ENCODE results near the gene DNAAF9. TPM values are rescaled to one million over a fixed set of nuclear protein-coding genes. Genes with fewer than 3 reads are reported as not detected.

The DNAAF9 gene
- 1 to 10 TPM; 8.7 to 9.3 TPM for total RNA-seq

GRCh38 chr20:3407040-3407770 lies at the start of gene DNAAF9:
DNAAF9 (minus strand) TSS chr20:3407669; CDS start chr20:3407557, 112 bp downstream.

Small RNAs within 50 kb of the gene (small RNA-seq; reads per million reads assigned to genes)
- gene RF00012 (0 to 0.09 reads per million in 2 donors), gene RNU6-1019P (0 reads per million in 2 donors)

Other genes with a start within 250 kb of the DNAAF9 start
- 10 to 100 TPM; 17.9 to 25.6 TPM for gene FASTKD5, start 247.8 kb downstream of the DNAAF9 start, total RNA-seq
- 1 to 10 TPM; 3.4 to 4.0 TPM for gene UBOX5, start 247.8 kb downstream of the DNAAF9 start, total RNA-seq
- 1 to 10 TPM; 1.3 to 5.5 TPM for gene LZTS3, start 234.1 kb downstream of the DNAAF9 start, total RNA-seq
- gene DDRGK1, start 203.0 kb downstream of the DNAAF9 start, total RNA-seq: 10 to 100 TPM; 32.3 to 32.6 TPM
- gene ITPA, start 198.2 kb downstream of the DNAAF9 start, total RNA-seq: 10 to 100 TPM; 23.7 to 40.3 TPM
- 1 to 10 TPM; 1.7 to 2.7 TPM for gene SLC4A11, start 168.5 kb downstream of the DNAAF9 start, total RNA-seq
- gene ATRN, start 63.3 kb upstream of the DNAAF9 start, total RNA-seq: 10 to 100 TPM; 21.0 to 34.4 TPM

Measured in melanocyte of skin (primary cell).